Liver (tissue), 3 donors: ENCODE results near the gene DGKH.

Experiments used
- ATF3 ChIP-seq: IDR thresholded peaks from 2 replicates; pipeline ENCODE4 v1.6.1; 2016; ENCODE audit warnings: antibody characterized with exemption
- CTCF ChIP-seq: fragments of 150-350 bp; IDR thresholded peaks from 2 replicates; pipeline ENCODE4 v1.5.1; 2017; ENCODE audit warnings: improper control_type of control experiment, low read depth, low read length; ENCODE audit not compliant: missing input control
- EGR1 ChIP-seq, 2 donors: IDR thresholded peaks; 2 replicates each; pipeline ENCODE4 v1.6.1; 2016 to 2018; ENCODE audit warnings: antibody characterized with exemption in 2 of 2, low read depth in 2 of 2
- GABPA ChIP-seq, 2 donors: IDR thresholded peaks in 1 of 2; conservative IDR thresholded peaks in 1 of 2; 2 replicates each; pipeline ENCODE4 v1.6.1; 2016; ENCODE audit warnings: antibody characterized with exemption in 2 of 2, mild to moderate bottlenecking in 1 of 2, moderate library complexity in 1 of 2
- JUND ChIP-seq, 2 donors: IDR thresholded peaks; 2 replicates each; pipeline ENCODE4 v1.6.1; 2016; ENCODE audit warnings: antibody characterized with exemption in 2 of 2
- MAX ChIP-seq: IDR thresholded peaks from 2 replicates; pipeline ENCODE4 v1.6.1; 2016; ENCODE audit warnings: antibody characterized with exemption
- NR2F2 ChIP-seq: IDR thresholded peaks from 2 replicates; pipeline ENCODE4 v1.6.1; 2016; ENCODE audit warnings: antibody characterized with exemption
- REST ChIP-seq: IDR thresholded peaks from 2 replicates; pipeline ENCODE4 v1.6.1; 2016; ENCODE audit warnings: antibody characterized with exemption, mild to moderate bottlenecking
- TAF1 ChIP-seq: conservative IDR thresholded peaks from 2 replicates; pipeline ENCODE4 v1.6.1; 2016; ENCODE audit warnings: antibody characterized with exemption, mild to moderate bottlenecking
- YY1 ChIP-seq: IDR thresholded peaks from 2 replicates; pipeline ENCODE4 v1.6.1; 2016; ENCODE audit warnings: antibody characterized with exemption, mild to moderate bottlenecking
- donor health status: healthy.
- donor health status: healthy.

GRCh38 chr13:42041011-42041683 lies 7.3 kb upstream of the DGKH start:
- TF ChIP-seq CTCF (no peak), JUND (IDR thresholded peaks at IDR 0.05) (no peak), GABPA (IDR thresholded peaks at IDR 0.05 in 1 of 2, conservative IDR thresholded peaks at IDR 0.05 in 1 of 2) (no peak), REST (no peak), TAF1 (no peak), YY1 (no peak), EGR1 (IDR thresholded peaks at IDR 0.05; ENCODE audit: low read depth in 2 of 2) (no peak), MAX (no peak), NR2F2 (no peak), ATF3 (no peak)
